COR-L47 (cell line): ENCODE measurements around the gene IKBIP.

Source experiments
- DNase-seq: peaks from one replicate; lab custom pipeline; 2025; lab: John Stamatoyannopoulos, UW

Gene IKBIP

GRCh38 chr12:98575013-98575412, 69.6 kb downstream of the IKBIP start:
- no peak for DNase-seq
